Liver (tissue), 9 donors: ENCODE measurements around the gene POLN. TPM values are rescaled to one million over a fixed set of nuclear protein-coding genes. Genes with fewer than 3 reads are reported as not detected.

Experiments used
- DNase-seq: peaks from one replicate; pipeline ENCODE4 v3.0.0-alpha.2; 2017; ENCODE audit warnings: low spot score
- H3K27ac ChIP-seq, 2 donors: one replicate each; pipeline ENCODE4 v1.7.0; 2013; ENCODE audit warnings: inconsistent platforms in 2 of 2, low read length in 2 of 2, control low read depth in 1 of 2, low read depth in 1 of 2, mild to moderate bottlenecking in 1 of 2
- H3K27me3 ChIP-seq, 4 donors: one replicate each; pipeline versions ENCODE4 v1.6.1 to v1.7.0; 2013; ENCODE audit warnings: low read length in 3 of 4, inconsistent platforms in 1 of 4, mild to moderate bottlenecking in 1 of 4, moderate library complexity in 1 of 4; ENCODE audit not compliant: control insufficient read depth in 4 of 4, insufficient read depth in 4 of 4
- H3K36me3 ChIP-seq, 4 donors: one replicate each; pipeline versions ENCODE4 v1.6.1 to v1.7.0; 2013; ENCODE audit warnings: low read length in 3 of 4, mild to moderate bottlenecking in 3 of 4, low read depth in 1 of 4, moderate library complexity in 1 of 4; ENCODE audit not compliant: control insufficient read depth in 4 of 4, insufficient read depth in 3 of 4
- H3K4me1 ChIP-seq, 4 donors: one replicate each; pipeline versions ENCODE4 v1.6.1 to v1.7.0; 2013; ENCODE audit warnings: low read length in 3 of 4, mild to moderate bottlenecking in 3 of 4, moderate library complexity in 1 of 4; ENCODE audit not compliant: control insufficient read depth in 4 of 4, insufficient read depth in 4 of 4
- H3K4me3 ChIP-seq, 3 donors: one replicate each; pipeline versions ENCODE4 v1.6.1 to v1.7.0; 2013; ENCODE audit warnings: low read length in 3 of 3, control low read depth in 1 of 3, low read depth in 1 of 3, mild to moderate bottlenecking in 1 of 3
- H3K9ac ChIP-seq, 2 donors: one replicate each; pipeline ENCODE4 v1.7.0; 2013; ENCODE audit warnings: low read length in 2 of 2, mild to moderate bottlenecking in 2 of 2, moderate library complexity in 2 of 2, control low read depth in 1 of 2, low read depth in 1 of 2
- H3K9me3 ChIP-seq, 4 donors: one replicate each; pipeline versions ENCODE4 v1.6.1 to v1.7.0; 2013; ENCODE audit warnings: low read length in 3 of 4; ENCODE audit not compliant: control insufficient read depth in 4 of 4
- ATF3 ChIP-seq: IDR thresholded peaks from 2 replicates; pipeline ENCODE4 v1.6.1; 2016; ENCODE audit warnings: antibody characterized with exemption
- CTCF ChIP-seq: fragments of 150-350 bp; IDR thresholded peaks from 2 replicates; pipeline ENCODE4 v1.5.1; 2017; ENCODE audit warnings: improper control_type of control experiment, low read depth, low read length; ENCODE audit not compliant: missing input control
- FOXA1 ChIP-seq: IDR thresholded peaks from 2 replicates; pipeline ENCODE4 v1.6.1; 2016; ENCODE audit warnings: antibody characterized with exemption
- FOXA2 ChIP-seq: IDR thresholded peaks from 2 replicates; pipeline ENCODE4 v1.6.1; 2016; ENCODE audit warnings: antibody characterized with exemption
- HNF4A ChIP-seq, 2 donors: conservative IDR thresholded peaks; 2 replicates each; pipeline ENCODE4 v1.6.1; 2016; ENCODE audit warnings: antibody characterized with exemption in 2 of 2, mild to moderate bottlenecking in 2 of 2
- HNF4G ChIP-seq: IDR thresholded peaks from 2 replicates; pipeline ENCODE4 v1.6.1; 2016; ENCODE audit warnings: antibody characterized with exemption
- JUND ChIP-seq, 2 donors: IDR thresholded peaks; 2 replicates each; pipeline ENCODE4 v1.6.1; 2016; ENCODE audit warnings: antibody characterized with exemption in 2 of 2
- MAX ChIP-seq: IDR thresholded peaks from 2 replicates; pipeline ENCODE4 v1.6.1; 2016; ENCODE audit warnings: antibody characterized with exemption
- NR2F2 ChIP-seq: IDR thresholded peaks from 2 replicates; pipeline ENCODE4 v1.6.1; 2016; ENCODE audit warnings: antibody characterized with exemption
- RAD21 ChIP-seq, 2 donors: IDR thresholded peaks; 2 replicates each; pipeline ENCODE4 v1.6.1; 2016; ENCODE audit warnings: antibody characterized with exemption in 2 of 2, mild to moderate bottlenecking in 2 of 2
- REST ChIP-seq: IDR thresholded peaks from 2 replicates; pipeline ENCODE4 v1.6.1; 2016; ENCODE audit warnings: antibody characterized with exemption, mild to moderate bottlenecking
- RXRA ChIP-seq, 2 donors: IDR thresholded peaks; 2 replicates each; pipeline ENCODE4 v1.6.1; 2017 to 2018; ENCODE audit warnings: antibody characterized with exemption in 2 of 2, mild to moderate bottlenecking in 1 of 2
- SP1 ChIP-seq: IDR thresholded peaks from 2 replicates; pipeline ENCODE4 v1.6.1; 2018; ENCODE audit warnings: antibody characterized with exemption, mild to moderate bottlenecking
- TAF1 ChIP-seq: conservative IDR thresholded peaks from 2 replicates; pipeline ENCODE4 v1.6.1; 2016; ENCODE audit warnings: antibody characterized with exemption, mild to moderate bottlenecking
- YY1 ChIP-seq: IDR thresholded peaks from 2 replicates; pipeline ENCODE4 v1.6.1; 2016; ENCODE audit warnings: antibody characterized with exemption, mild to moderate bottlenecking
- ZBTB33 ChIP-seq: IDR thresholded peaks from 2 replicates; pipeline ENCODE4 v1.6.1; 2016; ENCODE audit warnings: antibody characterized with exemption
- WGBS: extraction: QIAGEN DNeasy Blood & Tissue Kit; methylation state at CpG from one replicate; pipeline ENCODE4 v1.1.7; 2013; 5-methylcytosine and 5-hydroxymethylcytosine counted together
- polyA plus RNA-seq, 2 donors: library from polyadenylated mRNA; stranded (reverse) in 1 of 2; unstranded in 1 of 2; fragments of 200-250 nt in 1 of 2; fragments of >200 nt in 1 of 2; fragmentation: Nextera tagmentation in 1 of 2; extraction: Ambion mirVana in 1 of 2; gene quantifications; one replicate each; pipeline versions ENCODE4 v1.2.1 to v1.2.3, GENCODE V29; 2013 to 2015
- total RNA-seq, 2 donors: library from RNA; depleted of rRNA; stranded (reverse); fragments of >200 nt; gene quantifications; one replicate each; pipeline ENCODE4 v1.2.3, GENCODE V29; 2014
- donor health status: healthy.
- donor health status: healthy.
- donor health status: healthy.
- donor health status: healthy.
- donor health status: healthy.

Gene POLN
- total and polyA plus RNA-seq, 4 donors, result 0.44 to 2.3 (median 1.4) TPM

GRCh38 chr4:2085496-2085901 lies 156.4 kb downstream of the POLN start:
- no peaks in the 10 kb centered on the region for H3K36me3 ChIP-seq
- DNase-seq, result no peak
- no peak overlapping the region for H3K4me3 ChIP-seq
- H3K27ac ChIP-seq, result peak overlapping the region in 1 of 2 donors; percentile 70
- no peak overlapping the region for H3K9ac ChIP-seq
- no peaks in the 10 kb centered on the region for H3K27me3 ChIP-seq
- 40% methylated on average over 8 of the region's 8 CpGs for WGBS
- H3K9me3 ChIP-seq, result no peaks in the 10 kb centered on the region
- TF ChIP-seq ZBTB33 (no peak), HNF4G (no peak), RXRA (IDR thresholded peaks at IDR 0.05) (peak in 1 of 2 donors; percentile 24), FOXA2 (no peak), HNF4A (conservative IDR thresholded peaks at IDR 0.05) (peak in 1 of 2 donors; percentile 34)
- H3K4me1 ChIP-seq, result peaks cover 7 to 39% (median 29%) of the 10 kb centered on the region in 4 donors

GRCh38 chr4:2084316-2084715 lies 157.6 kb downstream of the POLN start:
- Histone ChIP-seq H3K27me3 (no peaks in the 10 kb centered on the region), H3K27ac (no peak overlapping the region), H3K4me3 (no peak overlapping the region), H3K4me1 (peaks cover 7 to 28% (median 20%) of the 10 kb centered on the region in 4 donors), H3K9me3 (no peaks in the 10 kb centered on the region), H3K36me3 (no peaks in the 10 kb centered on the region), H3K9ac (no peak overlapping the region)
- TF ChIP-seq JUND (IDR thresholded peaks at IDR 0.05) (no peak), CTCF (no peak), RAD21 (IDR thresholded peaks at IDR 0.05) (no peak), HNF4A (conservative IDR thresholded peaks at IDR 0.05) (no peak), MAX (no peak), RXRA (IDR thresholded peaks at IDR 0.05) (no peak), TAF1 (no peak), ZBTB33 (no peak), ATF3 (no peak), SP1 (no peak), FOXA2 (no peak), YY1 (no peak), NR2F2 (no peak), FOXA1 (no peak), REST (no peak), HNF4G (no peak)
- no peak for DNase-seq
- WGBS, result 92% methylated on average over 13 of the region's 13 CpGs
